Activated CD8-positive, alpha-beta memory T cell treated with anti-CD3 and anti-CD28 coated beads, Interleukin-2, amount 50 U/mL, for 4 hours (primary cell): ENCODE measurements around the gene CCDC12.
A peak's percentile ranks its signal among the peaks of the same experiment; 100 is the strongest.

Source experiments
- DNase-seq: peaks from one replicate; pipeline ENCODE4 v3.0.0-alpha.2; 2020

CCDC12 gene

DNA sequence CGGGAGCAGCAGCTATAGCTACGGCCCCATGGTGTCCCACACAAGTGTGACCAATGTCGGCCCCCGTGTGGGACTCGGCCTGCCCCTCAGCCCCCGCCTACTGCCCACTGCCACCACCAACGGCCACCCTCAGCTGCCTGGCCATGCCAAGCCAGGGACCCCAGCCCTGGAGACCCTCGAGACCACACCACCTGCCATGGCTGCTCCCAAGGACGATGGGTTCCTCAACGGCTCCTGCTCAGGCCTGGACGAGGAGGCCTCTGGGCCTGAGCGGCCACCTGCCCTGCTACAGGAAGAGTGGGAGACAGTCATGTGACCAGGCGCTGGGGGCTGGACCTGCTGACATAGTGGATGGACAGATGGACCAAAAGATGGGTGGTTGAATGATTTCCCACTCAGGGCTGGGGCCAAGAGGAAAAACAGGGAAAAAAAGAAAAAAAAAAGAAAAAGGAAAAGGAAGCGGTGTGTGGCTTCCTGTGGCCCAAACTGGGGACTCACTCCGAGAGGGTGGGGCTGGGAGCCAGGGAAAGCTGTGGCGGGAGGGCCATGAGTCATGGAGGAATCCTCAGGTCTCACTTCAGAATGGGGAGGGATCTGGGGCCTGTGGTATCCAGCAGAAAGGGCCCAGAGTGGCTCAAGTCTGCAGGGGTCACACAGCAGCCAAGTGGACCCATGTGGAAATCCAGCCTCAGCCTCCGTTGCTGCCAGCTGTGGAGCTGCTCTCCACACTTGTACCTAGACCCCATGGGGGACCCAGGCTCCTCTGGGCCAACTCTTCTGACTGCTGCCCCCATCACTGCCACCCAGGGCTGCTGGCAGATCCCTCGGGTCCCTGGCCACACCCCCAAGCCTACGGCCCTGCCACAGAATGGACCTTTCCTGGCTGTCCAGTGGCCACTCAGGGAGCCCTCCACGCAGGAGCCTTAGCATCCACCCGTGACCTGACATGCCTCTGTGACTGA, 72.9 kb downstream of the CCDC12 start:
- no peak for DNase-seq

GRCh38 chr3:46902188-46902631, 74.3 kb downstream of the CCDC12 start:
- no peak for DNase-seq

DNA sequence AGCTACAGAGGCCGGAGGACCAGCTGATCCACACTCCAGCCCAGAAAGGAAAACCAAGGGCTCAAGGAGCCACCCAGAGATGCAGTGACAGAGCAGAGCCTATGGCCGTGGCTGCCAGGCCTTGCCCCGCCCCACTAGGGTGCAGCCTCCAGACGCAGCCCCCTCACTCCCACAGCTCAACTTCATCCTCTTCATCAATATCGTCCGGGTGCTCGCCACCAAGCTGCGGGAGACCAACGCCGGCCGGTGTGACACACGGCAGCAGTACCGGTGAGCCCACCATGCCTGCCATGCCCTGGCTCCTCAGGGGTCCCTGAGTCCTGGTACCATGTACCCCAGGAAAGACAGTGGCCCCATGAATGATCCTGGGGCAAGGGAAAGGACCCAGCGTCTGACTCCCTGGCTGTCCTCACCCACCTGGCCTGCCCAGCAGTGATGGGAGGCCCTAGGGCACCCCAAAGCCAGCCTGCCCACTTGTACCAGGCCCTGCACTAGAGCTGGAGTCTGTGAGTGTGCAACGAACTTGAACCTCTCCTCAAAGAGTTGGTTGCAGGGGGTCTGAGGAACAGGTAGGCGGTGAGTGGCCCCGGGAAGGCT, 74.9 kb downstream of the CCDC12 start:
- no peak for DNase-seq

DNA sequence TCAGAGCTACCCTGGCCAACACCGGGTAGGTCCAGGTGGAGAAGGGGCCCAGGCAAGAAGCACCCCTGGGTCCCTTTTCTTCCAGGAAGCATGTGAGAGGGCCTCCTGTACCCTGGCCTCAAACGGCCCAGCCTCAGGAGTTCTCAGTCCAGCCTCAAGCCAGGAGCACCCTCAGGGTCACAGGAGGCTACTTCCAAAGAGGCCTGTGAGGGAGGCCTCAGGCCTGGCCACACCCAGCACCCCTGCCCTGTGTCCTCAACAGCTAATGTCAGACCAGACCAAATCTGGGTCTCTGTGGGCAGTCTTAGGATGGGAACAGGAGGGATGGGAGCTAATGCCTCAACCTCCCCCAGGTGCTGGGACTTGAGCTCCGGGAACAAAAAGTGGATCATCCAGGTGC, 75.5 kb downstream of the CCDC12 start:
- no peak for DNase-seq

DNA sequence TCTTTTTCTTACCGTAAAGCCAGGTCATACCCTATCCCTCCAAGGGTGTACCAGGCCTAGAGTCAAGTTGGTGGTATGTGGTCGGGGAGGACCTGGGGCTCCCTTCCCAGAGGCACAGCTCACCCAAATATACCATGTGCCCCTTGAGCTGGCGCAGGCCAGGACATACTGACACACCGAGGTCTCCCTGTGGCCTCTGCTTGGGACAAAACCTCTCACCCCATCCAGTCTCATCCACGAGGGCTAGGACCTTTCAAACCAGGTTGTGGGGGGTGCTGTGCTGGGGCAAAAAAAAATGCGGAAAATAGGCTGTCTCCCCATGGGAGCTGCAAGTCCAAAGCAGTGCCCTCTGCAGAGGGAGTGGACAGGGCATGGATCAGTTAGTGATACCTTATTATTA, 76.2 kb downstream of the CCDC12 start:
- DNase-seq: no peak

DNA sequence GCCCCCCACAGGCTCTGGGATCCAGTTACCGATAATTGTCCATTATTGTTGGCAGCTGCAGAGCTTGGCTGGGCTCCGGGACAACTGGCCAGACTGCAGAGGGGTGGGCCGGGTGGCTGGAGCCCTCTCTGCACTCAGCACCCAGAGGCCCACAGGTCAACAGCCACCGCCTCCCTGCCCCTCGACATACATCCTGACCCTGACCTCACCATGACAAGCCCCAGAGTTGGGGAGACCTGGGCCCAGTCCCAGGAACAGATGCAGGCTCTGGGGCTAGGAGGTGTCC, 76.6 kb downstream of the CCDC12 start:
- no peak for DNase-seq

GRCh38 chr3:46899151-46900006, 77.2 kb downstream of the CCDC12 start:
- no peak for DNase-seq

DNA sequence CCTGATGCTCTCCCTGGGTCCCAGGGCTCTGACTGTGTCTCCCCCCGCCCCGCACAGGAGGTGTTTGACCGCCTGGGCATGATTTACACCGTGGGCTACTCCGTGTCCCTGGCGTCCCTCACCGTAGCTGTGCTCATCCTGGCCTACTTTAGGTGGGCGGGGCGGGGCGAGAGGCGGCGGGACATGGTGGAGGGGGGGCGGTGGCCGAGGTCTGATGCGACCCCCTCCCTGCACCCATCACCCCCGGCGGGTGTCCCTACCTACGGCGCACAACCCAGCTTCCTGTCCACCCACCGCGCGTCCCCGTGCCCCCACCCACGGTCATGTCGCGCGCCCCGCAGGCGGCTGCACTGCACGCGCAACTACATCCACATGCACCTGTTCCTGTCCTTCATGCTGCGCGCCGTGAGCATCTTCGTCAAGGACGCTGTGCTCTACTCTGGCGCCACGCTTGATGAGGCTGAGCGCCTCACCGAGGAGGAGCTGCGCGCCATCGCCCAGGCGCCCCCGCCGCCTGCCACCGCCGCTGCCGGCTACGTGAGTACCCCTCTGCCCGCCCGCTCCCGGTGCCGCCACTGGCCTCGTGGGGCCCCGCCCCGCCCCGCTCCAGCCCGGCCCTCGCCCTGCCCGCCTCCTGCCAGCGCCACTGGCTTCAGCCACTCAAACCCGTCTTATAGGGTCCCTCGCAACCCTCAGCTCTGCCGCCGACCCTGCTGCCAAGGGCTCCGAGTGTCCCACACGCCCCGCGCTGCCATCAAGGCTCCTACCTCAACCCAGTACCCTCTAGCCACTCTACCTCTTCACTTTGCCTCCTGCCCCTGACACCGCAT, 78.0 kb downstream of the CCDC12 start:
- DNase-seq: no peak

GRCh38 chr3:46897829-46898320, 78.7 kb downstream of the CCDC12 start:
- no peak for DNase-seq

DNA sequence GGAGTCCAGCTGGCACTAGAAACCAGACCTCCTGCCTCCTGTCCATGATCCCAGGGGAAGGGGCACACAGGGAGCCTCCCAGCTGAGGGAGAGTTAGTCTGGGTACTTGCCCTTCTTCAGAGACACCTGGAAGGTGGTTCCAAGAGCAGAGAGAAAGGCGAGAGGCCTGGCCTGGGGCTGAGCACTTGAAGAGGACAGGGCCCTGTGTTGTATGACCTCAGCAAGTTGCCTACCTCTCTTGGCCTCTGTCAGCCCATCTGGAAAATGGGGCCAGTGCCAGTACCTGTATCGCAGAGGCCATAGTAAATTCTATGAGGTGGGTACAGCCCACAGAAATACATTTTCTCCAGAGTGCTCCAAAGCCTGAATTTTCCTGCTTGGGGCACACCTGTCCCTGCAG, 79.5 kb downstream of the CCDC12 start:
- DNase-seq: no peak

GRCh38 chr3:46896386-46896785, 80.2 kb downstream of the CCDC12 start:
- DNase-seq: no peak

DNA sequence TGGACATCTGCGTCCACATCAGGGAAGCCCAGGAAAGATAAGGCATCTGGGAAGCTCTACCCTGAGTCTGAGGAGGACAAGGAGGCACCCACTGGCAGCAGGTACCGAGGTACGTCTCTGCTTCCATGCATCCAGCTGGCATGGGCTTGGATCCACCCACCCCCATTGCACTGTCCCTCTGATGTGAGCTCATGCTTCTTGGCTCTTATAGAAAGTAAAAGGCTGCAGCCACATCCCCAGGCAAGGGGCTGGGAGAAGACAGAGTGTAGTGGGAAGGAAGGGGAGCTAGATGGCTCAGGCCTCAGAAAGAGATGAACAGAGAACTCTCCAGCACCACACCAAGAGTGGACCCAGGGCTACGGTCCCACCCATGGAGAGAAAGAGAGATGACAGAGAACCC, 80.8 kb downstream of the CCDC12 start:
- DNase-seq: no peak

DNA sequence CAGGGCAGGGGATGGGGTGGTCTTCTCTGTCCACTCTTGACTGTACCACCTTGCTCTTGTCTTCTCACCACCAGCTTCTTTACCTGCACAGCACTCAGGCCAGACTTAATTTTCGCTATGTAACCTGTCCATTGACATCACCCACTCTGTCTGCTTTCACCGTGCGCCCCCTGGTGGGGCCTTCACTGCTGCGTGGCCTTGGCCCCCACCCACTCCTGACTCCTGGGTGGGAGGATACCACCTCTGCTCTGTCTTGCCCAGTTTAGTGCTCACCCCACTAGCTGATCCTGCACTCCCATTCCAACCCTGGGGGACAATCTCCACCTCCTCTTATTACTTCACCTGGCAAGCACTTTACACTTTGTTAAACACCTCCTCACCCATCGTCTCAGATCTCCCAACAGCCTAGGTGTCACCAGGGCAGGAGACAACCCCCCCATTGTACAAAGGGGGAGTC, 81.3 kb downstream of the CCDC12 start:
- DNase-seq: peak; percentile 85

DNA sequence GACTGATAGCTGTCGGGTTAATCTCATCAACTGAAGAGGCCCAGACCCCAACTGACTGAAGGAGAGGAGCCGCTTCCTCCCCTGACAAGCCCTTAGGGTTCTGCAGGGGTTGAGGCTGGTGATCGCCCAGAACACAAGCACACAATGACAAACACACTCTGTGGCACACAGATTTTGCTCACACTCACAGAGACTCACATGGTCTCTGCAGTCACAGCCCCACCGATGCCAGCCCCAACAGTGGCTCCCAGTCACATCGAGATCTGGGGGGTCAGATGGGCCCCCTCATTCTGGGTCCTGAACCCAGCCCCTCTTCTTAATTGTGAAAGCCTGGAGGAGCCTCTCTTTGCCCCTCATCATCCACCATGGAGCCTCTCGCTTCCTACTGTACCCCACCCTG, 82.3 kb downstream of the CCDC12 start:
- DNase-seq: no peak

GRCh38 chr3:46893763-46894162, 82.8 kb downstream of the CCDC12 start:
- no peak for DNase-seq

- DNase-seq: no peak
Observed at GRCh38 chr3:46893146-46893748, 83.3 kb downstream of the CCDC12 start.

DNA sequence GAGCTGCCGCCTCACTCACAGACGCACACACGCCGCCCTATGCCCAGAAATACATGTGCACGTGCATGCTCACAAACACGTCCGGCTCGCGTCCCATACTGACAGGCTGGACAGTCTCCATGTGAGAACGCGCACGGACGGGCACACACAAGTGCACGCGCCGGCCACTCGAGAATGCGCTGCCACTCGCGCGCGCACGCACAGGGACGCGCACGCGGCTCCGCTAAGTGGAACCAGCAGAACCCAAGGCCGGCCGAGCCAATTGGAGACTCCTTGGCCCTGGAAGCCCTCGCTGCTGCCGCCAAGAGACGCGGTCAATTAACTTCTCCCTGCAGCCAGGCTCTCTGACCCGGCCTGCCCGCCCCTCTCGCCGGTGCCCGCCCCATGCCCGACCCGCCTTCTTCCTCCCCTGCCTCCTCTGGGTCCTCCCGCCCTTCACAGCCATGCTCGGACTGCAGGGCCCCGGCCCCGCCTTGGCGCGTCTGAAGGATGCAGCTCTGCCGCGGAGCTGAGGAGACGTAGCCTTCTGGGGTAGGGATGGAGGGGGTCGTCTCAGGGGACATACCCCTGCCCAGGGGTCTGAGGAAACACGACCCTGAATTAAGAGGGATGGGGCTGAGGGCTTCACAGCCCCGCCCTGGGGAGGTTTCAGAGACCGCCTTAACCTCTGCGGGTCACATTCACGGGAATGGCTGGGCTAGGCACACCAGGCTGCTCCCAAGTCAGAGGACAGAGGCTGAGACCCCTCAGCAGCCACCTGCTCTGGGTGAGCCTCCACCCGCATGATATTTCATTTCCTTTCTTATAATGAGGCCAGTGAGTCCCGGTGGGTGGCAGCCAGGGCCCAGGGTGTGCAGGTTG, 84.0 kb downstream of the CCDC12 start:
- DNase-seq: no peak

- no peak for DNase-seq
Observed at GRCh38 chr3:46891132-46891531, 85.4 kb downstream of the CCDC12 start.

GRCh38 chr3:46890132-46890531, 86.4 kb downstream of the CCDC12 start:
- no peak for DNase-seq

GRCh38 chr3:46889381-46890110, 87.0 kb downstream of the CCDC12 start:
- DNase-seq: no peak
